ENCODE results near the gene GRID1. TPM values are rescaled to one million over a fixed set of nuclear protein-coding genes. Genes with fewer than 3 reads are reported as not detected.

The GRID1 gene
- total RNA-seq, 2 donors from 2014 or later, result 0.27 to 0.85 TPM

GRCh38 chr10:85596389-85596788 is 770.2 kb downstream of the GRID1 start:
- H3K36me3 ChIP-seq, result no peaks in the 10 kb centered on the region
- H3K27me3 ChIP-seq (replicated peaks; ENCODE audit: insufficient read depth), result no peaks in the 10 kb centered on the region
- DNase-seq (ENCODE audit: low spot score), result no peak
- no peak overlapping the region for H3K4me3 ChIP-seq
- TF ChIP-seq CTCF (IDR thresholded peaks at IDR 0.05), result no peak
- ATAC-seq (ENCODE audit: insufficient number of reproducible peaks, low FRiP score, low read depth), result no peak
- no peaks in the 10 kb centered on the region for H3K9me3 ChIP-seq
- no peak overlapping the region for H3K27ac ChIP-seq
- H3K4me1 ChIP-seq (ENCODE audit: control insufficient read depth in 1 of 2, low read depth in 2 of 2), result no peaks in the 10 kb centered on the region

GRCh38 chr10:85594239-85594638 is 772.4 kb downstream of the GRID1 start:
- Histone ChIP-seq H3K27me3 (replicated peaks; ENCODE audit: insufficient read depth) (no peaks in the 10 kb centered on the region), H3K9me3 (no peaks in the 10 kb centered on the region), H3K4me1 (ENCODE audit: control insufficient read depth in 1 of 2, low read depth in 2 of 2) (no peaks in the 10 kb centered on the region), H3K36me3 (no peaks in the 10 kb centered on the region), H3K27ac (no peak overlapping the region), H3K4me3 (no peak overlapping the region)
- TF ChIP-seq CTCF (IDR thresholded peaks at IDR 0.05), result no peak
- ATAC-seq (ENCODE audit: insufficient number of reproducible peaks, low FRiP score, low read depth) (no peak), DNase-seq (ENCODE audit: low spot score) (no peak)

- Histone ChIP-seq H3K4me1 (ENCODE audit: control insufficient read depth in 1 of 2, low read depth in 2 of 2) (no peaks in the 10 kb centered on the region), H3K27me3 (replicated peaks; ENCODE audit: insufficient read depth) (no peaks in the 10 kb centered on the region), H3K36me3 (no peaks in the 10 kb centered on the region), H3K27ac (no peak overlapping the region), H3K9me3 (no peaks in the 10 kb centered on the region), H3K4me3 (no peak overlapping the region)
- ATAC-seq (ENCODE audit: insufficient number of reproducible peaks, low FRiP score, low read depth) (no peak), DNase-seq (ENCODE audit: low spot score) (no peak)
- TF ChIP-seq CTCF (IDR thresholded peaks at IDR 0.05), result no peak
These were observed 773.3 kb downstream of the GRID1 start for GRCh38 chr10:85593226-85593772.

- no peaks in the 10 kb centered on the region for H3K36me3 ChIP-seq
- H3K27me3 ChIP-seq (replicated peaks; ENCODE audit: insufficient read depth), result no peaks in the 10 kb centered on the region
- ATAC-seq (ENCODE audit: insufficient number of reproducible peaks, low FRiP score, low read depth), result no peak
- H3K4me1 ChIP-seq (ENCODE audit: control insufficient read depth in 1 of 2, low read depth in 2 of 2), result no peaks in the 10 kb centered on the region
- H3K4me3 ChIP-seq, result no peak overlapping the region
- no peak for DNase-seq (ENCODE audit: low spot score)
- H3K27ac ChIP-seq, result no peak overlapping the region
- H3K9me3 ChIP-seq, result no peaks in the 10 kb centered on the region
- no peak for TF ChIP-seq CTCF (IDR thresholded peaks at IDR 0.05)
These were observed 785.2 kb downstream of the GRID1 start for GRCh38 chr10:85581371-85581770.

- TF ChIP-seq CTCF (IDR thresholded peaks at IDR 0.05), result no peak
- no peak overlapping the region for H3K4me3 ChIP-seq
- DNase-seq (ENCODE audit: low spot score), result no peak
- no peak overlapping the region for H3K27ac ChIP-seq
- no peaks in the 10 kb centered on the region for H3K4me1 ChIP-seq (ENCODE audit: control insufficient read depth in 1 of 2, low read depth in 2 of 2)
- H3K9me3 ChIP-seq, result no peaks in the 10 kb centered on the region
- no peak for ATAC-seq (ENCODE audit: insufficient number of reproducible peaks, low FRiP score, low read depth)
- H3K36me3 ChIP-seq, result no peaks in the 10 kb centered on the region
- no peaks in the 10 kb centered on the region for H3K27me3 ChIP-seq (replicated peaks; ENCODE audit: insufficient read depth)
These were observed 786.0 kb downstream of the GRID1 start for GRCh38 chr10:85580585-85580984.
